ENCODE data around the gene PDE11A.

DNA sequence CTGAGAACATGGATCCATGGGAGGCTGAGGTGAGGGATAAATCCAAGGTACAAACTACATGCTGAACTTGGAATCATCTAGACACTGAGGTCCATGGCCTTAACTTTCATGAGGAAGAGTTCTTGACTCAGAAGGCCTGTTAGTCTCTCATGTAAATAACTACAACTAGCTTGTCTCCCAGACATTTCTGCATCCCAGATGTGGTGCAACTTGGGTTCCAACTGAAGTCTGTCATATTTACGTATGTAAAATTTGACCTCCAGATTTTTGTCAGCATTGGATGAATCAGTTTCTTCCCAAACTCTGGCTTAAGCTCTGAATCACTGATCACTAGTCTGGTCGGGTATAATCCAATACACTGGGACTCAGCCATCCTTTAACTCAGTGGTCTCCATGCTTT, 306.9 kb downstream of the PDE11A start:
- TF ChIP-seq POLR2A (IDR thresholded peaks at IDR 0.05; ENCODE audit: low read depth, low read length) (no peak), POLR2AphosphoS5 (IDR thresholded peaks at IDR 0.05; ENCODE audit: low read depth, low read length) (no peak), POU2F2 (IDR thresholded peaks at IDR 0.05; ENCODE audit: low read depth, low read length) (no peak), TAF1 (IDR thresholded peaks at IDR 0.05; ENCODE audit: low read depth, low read length) (no peak)
